Retina (tissue), 1 donor: Measurements from ENCODE around the gene TCP11L1.
"Not testable (repeated sequence)": the region's sequence is repeated elsewhere in the genome, so short reads cannot be mapped to it uniquely, and the experiment has no call there.

Experiments used
- DNase-seq: peaks from one replicate; pipeline ENCODE4 v3.0.0-alpha.2; 2016

TCP11L1 gene

GRCh38 chr11:33067294-33067693 lies 27.9 kb downstream of the TCP11L1 start:
- no peak for DNase-seq

GRCh38 chr11:33068611-33069340 lies 29.4 kb downstream of the TCP11L1 start:
- DNase-seq, result no peak

DNA sequence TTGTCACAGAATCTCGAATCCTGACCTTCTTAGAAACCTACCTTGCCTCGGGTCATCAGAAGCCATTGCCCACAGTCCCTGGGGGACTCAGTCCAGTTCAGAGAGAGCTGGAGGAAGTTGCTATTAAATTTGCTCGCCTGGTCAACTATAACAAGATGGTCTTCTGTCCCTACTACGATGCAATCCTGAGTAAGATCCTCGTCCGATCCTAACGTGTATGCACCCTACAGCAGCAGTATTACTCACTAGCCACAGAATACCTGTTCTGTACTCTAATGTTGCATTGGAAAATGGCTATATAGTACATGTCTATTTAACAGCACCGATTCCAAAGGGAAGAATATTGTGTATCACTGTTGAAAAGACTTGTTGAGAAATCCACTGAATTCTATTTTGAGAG lies 33.1 kb downstream of the TCP11L1 start:
- DNase-seq, result no peak

DNA sequence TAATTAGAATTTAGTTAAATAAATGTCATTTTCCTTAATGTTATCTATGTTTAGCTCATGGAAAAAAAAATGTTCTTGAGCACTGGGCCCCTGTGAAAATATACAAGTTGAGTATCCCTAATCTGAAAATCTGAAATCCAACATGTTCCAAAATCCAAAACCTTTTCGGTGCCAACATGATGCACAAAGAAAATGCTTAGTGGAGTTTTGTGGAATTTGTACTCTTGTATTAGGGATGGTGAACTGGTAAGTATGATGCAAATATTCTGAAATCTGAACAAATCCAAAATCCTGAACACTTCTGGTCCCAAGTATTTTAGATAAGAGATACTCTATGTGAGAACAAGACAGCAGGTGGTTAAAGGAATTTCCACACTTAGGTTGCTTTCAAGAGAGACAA lies 44.5 kb downstream of the TCP11L1 start:
- DNase-seq, result no peak

DNA sequence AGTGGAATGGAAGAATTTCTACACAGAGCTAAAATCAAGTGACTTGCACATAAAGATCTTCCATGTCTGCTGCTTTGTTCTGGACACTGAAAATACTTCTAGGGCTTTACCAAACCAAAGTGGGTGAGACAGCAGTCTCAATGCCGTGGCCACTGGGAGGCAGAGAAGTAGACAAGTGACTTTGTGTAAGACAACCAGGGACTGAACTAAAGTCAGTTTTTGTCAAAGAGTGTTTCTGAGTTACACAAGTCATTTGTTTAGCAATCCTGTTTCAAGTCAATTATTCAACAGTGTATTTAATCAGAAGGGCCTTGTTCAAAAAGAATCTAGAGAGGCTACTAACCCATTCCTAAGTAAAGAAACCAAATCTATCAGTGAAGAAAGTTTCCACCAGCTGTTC lies 46.6 kb downstream of the TCP11L1 start:
- no peak for DNase-seq

DNA sequence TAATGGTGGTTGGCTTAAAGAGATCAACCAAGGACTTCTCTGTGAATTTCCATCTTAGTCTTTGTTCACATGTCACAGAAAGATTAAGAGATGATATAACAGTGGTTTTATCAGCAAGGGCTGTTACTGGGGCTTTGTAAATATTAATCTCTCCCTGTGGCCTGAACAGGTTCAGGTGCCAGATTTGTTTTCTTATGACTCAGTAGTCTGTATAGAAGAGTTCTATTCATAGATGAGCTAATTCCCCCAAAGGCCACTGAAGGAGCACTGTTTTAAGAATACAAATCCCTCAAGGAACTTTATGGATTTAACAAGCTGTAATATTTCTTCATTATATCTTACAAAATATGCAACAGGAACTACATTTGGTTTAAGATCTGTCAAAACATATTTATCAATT lies 50.4 kb downstream of the TCP11L1 start:
- no peak for DNase-seq

DNA sequence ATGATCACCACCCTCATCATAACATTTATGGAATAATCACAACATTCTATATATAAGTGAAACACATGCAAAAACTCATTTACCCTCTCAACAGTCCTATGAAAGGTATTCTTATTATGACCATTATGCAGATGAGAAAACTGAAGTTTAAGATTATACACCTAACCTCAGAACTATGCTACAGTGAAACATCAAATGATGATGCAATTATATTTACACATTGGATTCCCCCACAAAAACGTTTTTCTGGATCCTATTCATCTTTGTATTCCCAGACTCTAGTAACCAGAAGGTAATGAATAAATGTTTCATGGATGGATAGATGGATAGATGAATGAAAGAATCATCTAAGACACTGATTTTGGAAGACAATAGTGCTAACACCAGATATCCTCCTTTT lies 54.8 kb downstream of the TCP11L1 start:
- no peak for DNase-seq

DNA sequence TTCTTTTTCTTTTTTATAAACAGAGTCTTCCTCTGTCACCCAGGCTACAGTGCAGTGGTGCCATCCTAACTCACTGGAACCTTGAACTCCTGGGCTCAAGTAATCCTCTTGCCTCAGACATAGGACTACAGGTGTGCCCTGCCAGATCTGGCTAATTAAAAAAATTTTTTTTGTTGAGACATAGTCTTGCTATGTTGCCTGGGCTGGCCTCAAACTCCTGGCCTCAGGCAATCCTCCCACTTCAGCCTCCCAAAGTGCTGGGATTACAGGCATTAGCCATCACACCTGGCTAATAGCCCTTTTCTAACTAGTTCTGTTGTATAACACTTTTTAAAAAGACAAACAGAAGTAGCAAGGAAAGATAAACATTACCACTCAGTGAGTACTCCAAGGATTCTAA lies 64.5 kb downstream of the TCP11L1 start:
- no peak for DNase-seq

DNA sequence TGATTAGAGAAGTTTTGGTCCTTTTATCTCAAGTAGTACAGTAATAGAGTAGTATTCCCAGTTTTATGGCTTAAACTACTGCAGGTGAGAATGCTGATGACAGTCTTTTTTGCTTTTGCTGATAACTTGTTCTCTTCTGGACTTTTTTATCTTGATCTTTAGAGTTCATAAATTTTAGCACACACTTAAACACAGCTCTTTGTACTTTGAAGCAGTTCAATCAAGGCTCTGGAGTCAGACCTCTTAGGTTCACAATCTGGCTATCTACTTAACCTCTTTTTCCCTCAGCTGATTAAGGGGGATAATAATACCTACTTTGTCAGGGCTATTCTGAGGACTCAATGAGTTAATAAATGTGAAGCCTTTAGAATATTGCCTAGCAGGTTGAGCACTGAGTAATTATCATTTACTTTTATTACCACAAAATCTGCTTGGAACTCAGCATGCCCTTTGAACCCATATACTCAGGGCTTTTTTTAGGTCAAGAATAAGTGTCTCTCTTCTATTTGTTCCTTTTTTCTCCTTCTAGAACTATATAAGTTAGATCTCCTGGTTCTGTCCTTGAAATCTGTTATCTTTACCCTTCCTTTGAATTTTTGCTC lies 70.0 kb downstream of the TCP11L1 start:
- no peak for DNase-seq

DNA sequence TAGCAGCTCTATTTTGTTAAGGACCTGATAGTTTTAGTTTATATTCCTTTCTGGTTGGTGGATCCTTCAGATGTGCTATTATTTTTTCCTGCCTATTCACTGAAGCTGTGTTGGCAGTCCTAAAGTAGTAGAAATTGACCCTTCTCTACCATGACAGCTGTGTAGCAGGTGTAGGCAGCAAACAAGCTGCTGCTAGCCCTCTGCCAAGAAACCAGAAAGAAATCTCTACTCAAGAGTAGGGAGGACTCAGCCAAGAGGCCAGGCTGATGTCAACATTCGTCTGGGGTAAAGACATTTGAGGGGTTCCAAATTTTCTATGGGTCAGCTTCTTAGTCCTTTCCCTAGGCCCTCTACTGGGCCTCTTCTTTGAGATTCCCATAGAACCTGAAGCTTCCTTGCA lies 70.7 kb downstream of the TCP11L1 start:
- DNase-seq, result no peak

- DNase-seq, result no peak
Measured at GRCh38 chr11:33116535-33116934, 77.2 kb downstream of the TCP11L1 start.

- DNase-seq, result not testable (repeated sequence)
Measured at GRCh38 chr11:33122696-33123095, 83.3 kb downstream of the TCP11L1 start.
